K562 (cell line): ENCODE data around the gene PFKFB2. TPM values are rescaled to one million over a fixed set of nuclear protein-coding genes. Genes with fewer than 3 reads are reported as not detected.

Experiments used
- ATAC-seq: fragments of 200-7000 bp; cut with Tn5 transposase; 3 replicates; pipeline ENCODE4 v1.9.1; 2020; ENCODE audit warnings: moderate library complexity
- BruUV-seq: library from RNA; stranded (reverse); fragments of 400-500 nt; replicated peaks from 2 replicates; lab custom pipeline; 2021; lab: Mats Ljungman, UMichigan
- CTCF ChIA-PET: fragments of 300-600 bp; formaldehyde crosslinking; extraction: SDS; loops from one replicate; lab custom pipeline; 2021; ENCODE audit warnings: low intra/inter-chr PET ratio; lab: Yijun Ruan, JAX
- POLR2A ChIA-PET: fragments of 300-600, 350-650 bp; sonication (Branson Sonifier 250); formaldehyde crosslinking; extraction: SDS; loops from one replicate; lab custom pipeline; 2021; ENCODE audit warnings: antibody characterized with exemption, inconsistent platforms; lab: Yijun Ruan, JAX
- DNase-seq, 4 experiments: peaks; one replicate each; pipeline versions ENCODE4 v3.0.0 to v3.0.0-alpha.2; 2011 to 2018; ENCODE audit warnings: low spot score in 3 of 4, mixed read lengths in 3 of 4; ENCODE audit errors: extremely low read depth in 1 of 4
- FAIRE-seq: peaks from 2 replicates; lab custom pipeline; 2011; peaks lifted over from hg19 to GRCh38; lab: Jason Lieb, UNC
- H2AFZ ChIP-seq: 2 replicates; pipeline ENCODE4 v1.6.0; 2011; ENCODE audit warnings: low read depth, low read length, control low read depth, inconsistent platforms
- H3K27ac ChIP-seq: fragments of 200-600 bp; 3 replicates; pipeline ENCODE4 v1.8.0; 2011; ENCODE audit warnings: low read depth, mild to moderate bottlenecking, control low read depth, inconsistent platforms, low read length, moderate library complexity, mixed read lengths; ENCODE audit errors: extremely low read depth
- H3K27me3 ChIP-seq, 2 experiments: fragments of 300-600 bp in 1 of 2; 2 replicates in 1 of 2; 3 replicates in 1 of 2; pipeline versions ENCODE4 v1.6.0 to v1.8.0; 2011; ENCODE audit warnings: inconsistent platforms in 2 of 2, low read length in 2 of 2, mild to moderate bottlenecking in 1 of 2, mixed read lengths in 1 of 2, moderate library complexity in 1 of 2; ENCODE audit not compliant: control insufficient read depth in 2 of 2, insufficient read depth in 2 of 2
- H3K36me3 ChIP-seq: fragments of 300-600 bp; 3 replicates; pipeline ENCODE4 v1.8.0; 2011; ENCODE audit warnings: mild to moderate bottlenecking, low read length, inconsistent platforms; ENCODE audit not compliant: control insufficient read depth, insufficient read depth
- H3K4me1 ChIP-seq, 2 experiments: fragments of 200-600 bp in 1 of 2; replicated peaks in 1 of 2; 2 replicates in 1 of 2; 3 replicates in 1 of 2; pipeline versions ENCODE4 v1.5.1 to v1.8.0; 2011; ENCODE audit warnings: inconsistent platforms in 2 of 2, low read length in 2 of 2, mild to moderate bottlenecking in 1 of 2, mixed read lengths in 1 of 2, moderate library complexity in 1 of 2; ENCODE audit not compliant: control insufficient read depth in 2 of 2, insufficient read depth in 2 of 2
- H3K4me2 ChIP-seq: 2 replicates; pipeline ENCODE4 v1.6.1; 2011; ENCODE audit warnings: low read length, control low read depth, inconsistent platforms, mixed read lengths; ENCODE audit not compliant: insufficient read depth
- H3K4me3 ChIP-seq: fragments of 200-600 bp; sonication (generic), shearing (Covaris generic); 2 replicates; pipeline ENCODE4 v1.5.1; 2016; ENCODE audit warnings: control low read depth, inconsistent platforms
- H3K79me2 ChIP-seq: fragments of 200-600 bp; 3 replicates; pipeline ENCODE4 v1.8.0; 2011; ENCODE audit warnings: low read length, inconsistent platforms; ENCODE audit not compliant: control insufficient read depth, insufficient read depth
- H3K9ac ChIP-seq, 2 experiments: 2 replicates each; pipeline versions ENCODE4 v1.6.0 to v1.6.1; 2011; ENCODE audit warnings: low read depth in 2 of 2, low read length in 2 of 2, control low read depth in 1 of 2, inconsistent platforms in 1 of 2, mild to moderate bottlenecking in 1 of 2, mixed read lengths in 1 of 2; ENCODE audit not compliant: insufficient read depth in 1 of 2
- H3K9me1 ChIP-seq: one replicate; pipeline ENCODE4 v1.6.0; 2011; ENCODE audit warnings: inconsistent platforms, mild to moderate bottlenecking, low read length, moderate library complexity; ENCODE audit not compliant: control insufficient read depth, insufficient read depth
- H3K9me3 ChIP-seq: replicated peaks from 2 replicates; pipeline ENCODE4 v1.5.1; 2011; ENCODE audit warnings: low read depth, low read length, inconsistent platforms; ENCODE audit not compliant: control insufficient read depth, insufficient read depth
- H4K20me1 ChIP-seq: replicated peaks from 2 replicates; pipeline ENCODE4 v1.6.1; 2011; ENCODE audit warnings: low read length, inconsistent platforms, mixed read lengths; ENCODE audit not compliant: control insufficient read depth, insufficient read depth
- BCOR ChIP-seq: fragments of 450-650 bp; IDR thresholded peaks from 2 replicates; pipeline ENCODE4 v1.6.1; 2016
- EWSR1 ChIP-seq: fragments of 450-650 bp; IDR thresholded peaks from 2 replicates; pipeline ENCODE4 v1.6.1; 2018; ENCODE audit warnings: borderline replicate concordance, mild to moderate bottlenecking, low read depth, moderate library complexity; ENCODE audit not compliant: partially characterized antibody
- FIP1L1 ChIP-seq: fragments of 200-400 bp; formaldehyde crosslinking; IDR thresholded peaks from 2 replicates; pipeline ENCODE4 v1.6.1; 2018; ENCODE audit warnings: mild to moderate bottlenecking, low read depth, low read length; ENCODE audit not compliant: poor library complexity, severe bottlenecking
- FOXK2 ChIP-seq, 2 experiments: fragments of 450-650 bp; IDR thresholded peaks in 1 of 2; conservative IDR thresholded peaks in 1 of 2; 2 replicates each; pipeline ENCODE4 v1.6.1; 2016; ENCODE audit warnings: low read depth in 2 of 2, mild to moderate bottlenecking in 1 of 2
- GABPB1 ChIP-seq: sonication (generic); formaldehyde crosslinking; IDR thresholded peaks from 2 replicates; pipeline ENCODE4 v1.8.0; 2022; ENCODE audit warnings: mild to moderate bottlenecking, missing genetic modification reagents
- GABPB2 ChIP-seq: fragments of 250-450 bp; sonication (Bioruptor Pico); conservative IDR thresholded peaks from 2 replicates; pipeline ENCODE4 v1.5.1; 2021; ENCODE audit warnings: mild to moderate bottlenecking
- GATAD2B ChIP-seq: fragments of 450-650 bp; IDR thresholded peaks from 2 replicates; pipeline ENCODE4 v1.6.1; 2017; ENCODE audit warnings: mild to moderate bottlenecking, borderline replicate concordance
- HDAC3 ChIP-seq: fragments of 450-650 bp; IDR thresholded peaks from 2 replicates; pipeline ENCODE4 v1.6.1; 2018; ENCODE audit warnings: borderline replicate concordance, mild to moderate bottlenecking, moderate library complexity; ENCODE audit not compliant: partially characterized antibody
- KDM5B ChIP-seq: fragments of 200-600 bp; sonication (generic); IDR thresholded peaks from 2 replicates; pipeline ENCODE4 v1.6.1; 2012; ENCODE audit warnings: low read depth, mild to moderate bottlenecking, moderate library complexity, low read length, control low read depth, inconsistent platforms; ENCODE audit not compliant: insufficient replicate concordance
- NFE2L1 ChIP-seq: fragments of 450-650 bp; IDR thresholded peaks from 2 replicates; pipeline ENCODE4 v1.6.1; 2016; ENCODE audit warnings: missing genetic modification characterization, low read depth, mild to moderate bottlenecking, missing compliant biosample characterization, moderate library complexity, borderline replicate concordance
- POLR2AphosphoS2 ChIP-seq: IDR thresholded peaks from 2 replicates; pipeline ENCODE4 v1.6.1; 2012; ENCODE audit warnings: low read length, improper control_type of control experiment
- POLR2H ChIP-seq: IDR thresholded peaks from 2 replicates; pipeline ENCODE4 v1.6.1; 2016; ENCODE audit warnings: missing genetic modification characterization, low read depth, mild to moderate bottlenecking, control low read depth, missing compliant biosample characterization, moderate library complexity
- SLC30A9 ChIP-seq: fragments of 250-450 bp; sonication (Bioruptor Pico); IDR thresholded peaks from 2 replicates; pipeline ENCODE4 v1.8.0; 2022; ENCODE audit warnings: mild to moderate bottlenecking, moderate library complexity
- SMARCA5 ChIP-seq: fragments of 450-650 bp; IDR thresholded peaks from 2 replicates; pipeline ENCODE4 v1.6.1; 2016
- SOX6 ChIP-seq: fragments of 450-650 bp; IDR thresholded peaks from 2 replicates; pipeline ENCODE4 v1.6.1; 2014; ENCODE audit warnings: mild to moderate bottlenecking
- XRCC4 ChIP-seq: IDR thresholded peaks from one replicate; pipeline ENCODE4 v1.6.1; 2011; ENCODE audit not compliant: insufficient read depth, insufficient read length; ENCODE audit errors: extremely low read depth
- ZNF232 ChIP-seq: sonication (generic); formaldehyde crosslinking; IDR thresholded peaks from 2 replicates; pipeline ENCODE4 v1.8.0; 2022; ENCODE audit warnings: mild to moderate bottlenecking, missing genetic modification reagents
- WGBS: fragments of 100-300 bp; shearing (Covaris generic); methylation state at CpG from one replicate; pipeline ENCODE4 v1.1.6; 2016; ENCODE audit warnings: low coverage, mixed read lengths; ENCODE audit not compliant: insufficient coverage; ENCODE audit errors: missing lambda C conversion rate; 5-methylcytosine and 5-hydroxymethylcytosine counted together
- in situ Hi-C: fragments of 300-500 bp; cut with MboI; formaldehyde crosslinking; loops from 4 replicates; pipeline ENCODE4 v1.15.0; 2018; ENCODE audit warnings: inconsistent platforms, mixed read lengths
- intact Hi-C: fragments of 100-400 bp; cut with micrococcal nuclease; formaldehyde crosslinking; loops from 2 replicates; pipeline ENCODE4 v1.14.2; 2022
- polyA plus RNA-seq, 8 experiments: library from polyadenylated mRNA; depleted of rRNA in 4 of 8; stranded (reverse) in 5 of 8; unstranded in 3 of 8; fragments of >200 nt; fragmentation: Nextera tagmentation in 2 of 8; fragmentation: Illumina TruSeq in 1 of 8; extraction: Ambion mirVana in 2 of 8; extraction: Trizol in 1 of 8; gene quantifications; 2 replicates each; pipeline versions ENCODE4 v1.2.1 to v1.2.3, GENCODE V29; 2011 to 2014; ENCODE audit warnings: inconsistent platforms in 1 of 8, missing spikeins in 1 of 8
- total RNA-seq, 7 experiments: library from RNA; depleted of rRNA in 6 of 7; stranded (reverse); fragments of >200 nt in 6 of 7; fragmentation: Illumina TruSeq in 2 of 7; extraction: Trizol in 2 of 7; gene quantifications; 2 replicates each; pipeline versions ENCODE4 v1.2.1 to v1.2.3, GENCODE V29; 2011 to 2021; ENCODE audit warnings: low replicate concordance in 1 of 7
- TF ChIP-seq, protein P1 (sequence below): sonication (generic); formaldehyde crosslinking; IDR thresholded peaks from 2 replicates; pipeline ENCODE4 v1.5.0; 2020; ENCODE audit warnings: missing genetic modification reagents
- TF ChIP-seq, protein P2 (sequence below): fragments of 450-650 bp; IDR thresholded peaks from 2 replicates; pipeline ENCODE4 v1.7.1; 2018; ENCODE audit warnings: mild to moderate bottlenecking, low read depth; ENCODE audit not compliant: partially characterized antibody
- TF ChIP-seq, protein P3 (sequence below): sonication (generic); formaldehyde crosslinking; IDR thresholded peaks from 2 replicates; pipeline ENCODE4 v1.8.0; 2022; ENCODE audit warnings: missing genetic modification reagents, mild to moderate bottlenecking, borderline replicate concordance

PFKFB2 gene
- total and polyA plus RNA-seq, 9 of the 15 experiments (the other 6 are each of a cell fraction or from before 2014, with no cell fraction given): 6.9 to 26.0 (median 16.4) TPM

DNA sequence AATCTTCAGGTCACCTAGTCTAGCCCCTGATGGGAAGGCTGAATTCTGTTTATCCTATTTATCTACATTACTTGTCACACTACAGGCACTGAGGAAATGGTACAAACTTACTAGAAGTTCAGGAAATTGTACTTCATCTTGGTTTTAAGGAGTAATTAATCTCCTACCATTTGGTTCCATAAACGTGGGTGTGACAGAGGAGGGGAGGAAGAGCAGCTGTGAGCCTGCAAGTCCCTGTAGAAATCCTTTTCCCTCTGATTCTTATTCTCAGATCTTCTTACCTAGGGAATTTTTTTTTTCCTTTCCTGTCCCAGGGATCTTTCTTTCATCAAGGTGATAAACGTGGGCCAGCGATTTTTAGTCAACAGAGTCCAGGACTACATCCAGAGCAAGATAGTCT is 14.1 kb downstream of the PFKFB2 start:
- in situ Hi-C loops: no loop called here

More for the DNA sequence above, 14.1 kb downstream of the PFKFB2 start:
- Histone ChIP-seq H3K9me1 (no peaks in the 10 kb centered on the region), H3K9me3 (no peaks in the 10 kb centered on the region), H3K27me3 (no peaks in the 10 kb centered on the region), H2AFZ (no peak overlapping the region), H4K20me1 (no peaks in the 10 kb centered on the region), H3K4me3 (no peak overlapping the region), H3K9ac (no peak overlapping the region), H3K27ac (no peak overlapping the region), H3K4me1 (no peaks in the 10 kb centered on the region), H3K36me3 (peaks cover 83% of the 10 kb centered on the region), H3K79me2 (no peaks in the 10 kb centered on the region), H3K4me2 (no peak overlapping the region)
- no peak for DNase-seq
- no TSS peak for BruUV-seq
- ChIA-PET POLR2A (interaction anchor here (0.6 to 0.8 kb wide), 2 partner anchors 27 to 408 kb away, joined by 3 read pairs; no protein-coding TSS in a partner anchor), CTCF (no interaction called here)
- TF ChIP-seq EWSR1 (no peak), BCOR (no peak), GABPB2 (CRISPR knock-in tag) (no peak), GATAD2B (no peak), XRCC4 (no peak), FOXK2 (conservative IDR thresholded peaks at IDR 0.05 in 1 of 2, IDR thresholded peaks at IDR 0.05 in 1 of 2; ENCODE audit: low read depth in 2 of 2) (no peak), NFE2L1 (no peak), FIP1L1 (no peak), ZNF232 (no peak), GABPB1 (no peak), POLR2H (no peak), HDAC3 (no peak), KDM5B (no peak), SMARCA5 (no peak), POLR2AphosphoS2 (no peak), SOX6 (no peak), SLC30A9 (no peak)
- TF ChIP-seq, protein P1, sequence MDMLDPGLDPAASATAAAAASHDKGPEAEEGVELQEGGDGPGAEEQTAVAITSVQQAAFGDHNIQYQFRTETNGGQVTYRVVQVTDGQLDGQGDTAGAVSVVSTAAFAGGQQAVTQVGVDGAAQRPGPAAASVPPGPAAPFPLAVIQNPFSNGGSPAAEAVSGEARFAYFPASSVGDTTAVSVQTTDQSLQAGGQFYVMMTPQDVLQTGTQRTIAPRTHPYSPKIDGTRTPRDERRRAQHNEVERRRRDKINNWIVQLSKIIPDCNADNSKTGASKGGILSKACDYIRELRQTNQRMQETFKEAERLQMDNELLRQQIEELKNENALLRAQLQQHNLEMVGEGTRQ (CRISPR knock-in tag): no peak
- TF ChIP-seq, protein P2, sequence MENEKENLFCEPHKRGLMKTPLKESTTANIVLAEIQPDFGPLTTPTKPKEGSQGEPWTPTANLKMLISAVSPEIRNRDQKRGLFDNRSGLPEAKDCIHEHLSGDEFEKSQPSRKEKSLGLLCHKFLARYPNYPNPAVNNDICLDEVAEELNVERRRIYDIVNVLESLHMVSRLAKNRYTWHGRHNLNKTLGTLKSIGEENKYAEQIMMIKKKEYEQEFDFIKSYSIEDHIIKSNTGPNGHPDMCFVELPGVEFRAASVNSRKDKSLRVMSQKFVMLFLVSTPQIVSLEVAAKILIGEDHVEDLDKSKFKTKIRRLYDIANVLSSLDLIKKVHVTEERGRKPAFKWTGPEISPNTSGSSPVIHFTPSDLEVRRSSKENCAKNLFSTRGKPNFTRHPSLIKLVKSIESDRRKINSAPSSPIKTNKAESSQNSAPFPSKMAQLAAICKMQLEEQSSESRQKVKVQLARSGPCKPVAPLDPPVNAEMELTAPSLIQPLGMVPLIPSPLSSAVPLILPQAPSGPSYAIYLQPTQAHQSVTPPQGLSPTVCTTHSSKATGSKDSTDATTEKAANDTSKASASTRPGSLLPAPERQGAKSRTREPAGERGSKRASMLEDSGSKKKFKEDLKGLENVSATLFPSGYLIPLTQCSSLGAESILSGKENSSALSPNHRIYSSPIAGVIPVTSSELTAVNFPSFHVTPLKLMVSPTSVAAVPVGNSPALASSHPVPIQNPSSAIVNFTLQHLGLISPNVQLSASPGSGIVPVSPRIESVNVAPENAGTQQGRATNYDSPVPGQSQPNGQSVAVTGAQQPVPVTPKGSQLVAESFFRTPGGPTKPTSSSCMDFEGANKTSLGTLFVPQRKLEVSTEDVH: no peak
- TF ChIP-seq, protein P3, sequence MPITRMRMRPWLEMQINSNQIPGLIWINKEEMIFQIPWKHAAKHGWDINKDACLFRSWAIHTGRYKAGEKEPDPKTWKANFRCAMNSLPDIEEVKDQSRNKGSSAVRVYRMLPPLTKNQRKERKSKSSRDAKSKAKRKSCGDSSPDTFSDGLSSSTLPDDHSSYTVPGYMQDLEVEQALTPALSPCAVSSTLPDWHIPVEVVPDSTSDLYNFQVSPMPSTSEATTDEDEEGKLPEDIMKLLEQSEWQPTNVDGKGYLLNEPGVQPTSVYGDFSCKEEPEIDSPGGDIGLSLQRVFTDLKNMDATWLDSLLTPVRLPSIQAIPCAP (CRISPR knock-in tag): no peak
- intact Hi-C loops: no loop called here
- WGBS: 10% methylated on average over 3 of the region's 3 CpGs
- FAIRE-seq: no peak
- no peak for ATAC-seq
